HCT116 (cell line): ENCODE results near the gene MACF1. TPM values are rescaled to one million over a fixed set of nuclear protein-coding genes. Genes with fewer than 3 reads are reported as not detected.

Source experiments
- ATAC-seq: fragments of 200-7000 bp; cut with Tn5 transposase; 2 replicates; pipeline ENCODE4 v1.9.1; 2020; ENCODE audit warnings: mild to moderate bottlenecking, moderate library complexity
- BruUV-seq: library from RNA; stranded (reverse); fragments of 400-500 nt; replicated peaks from 2 replicates; lab custom pipeline; 2021; lab: Mats Ljungman, UMichigan
- CTCF ChIA-PET: fragments of 300-600 bp; sonication (Branson Sonifier 250); formaldehyde crosslinking; loops from one replicate; lab custom pipeline; 2021; ENCODE audit warnings: antibody characterized with exemption; lab: Charles Lee
- POLR2A ChIA-PET: fragments of 300-600, 350-600 bp; sonication (Branson Sonifier 250); formaldehyde crosslinking; loops from one replicate; lab custom pipeline; 2021; ENCODE audit warnings: antibody characterized with exemption; lab: Charles Lee
- RAD21 ChIA-PET, 2 experiments: fragments of 300-600 bp; sonication (Branson Sonifier 250); formaldehyde crosslinking; loops; one replicate each; lab custom pipeline; 2023; ENCODE audit warnings: low total read pairs in 2 of 2; ENCODE audit not compliant: uncharacterized antibody in 2 of 2, unreplicated experiment in 2 of 2, low non-redundant PET in 1 of 2; lab: Charles Lee
- DNase-seq: peaks from one replicate; pipeline ENCODE4 v3.0.0-alpha.2; 2010; ENCODE audit warnings: low read depth, low spot score
- H2AFZ ChIP-seq: fragments of 200-600 bp; shearing (Covaris generic), sonication (generic); 2 replicates; pipeline ENCODE4 v1.6.1; 2017; ENCODE audit warnings: low read depth, mixed run types, mixed read lengths, antibody characterized with exemption, low read length; ENCODE audit not compliant: poor library complexity, severe bottlenecking
- H3K27ac ChIP-seq: 2 replicates; pipeline ENCODE4 v1.5.1; 2012; ENCODE audit warnings: low read depth, low read length
- H3K27me3 ChIP-seq: fragments of 200-600 bp; sonication (generic); 2 replicates; pipeline ENCODE4 v1.6.1; 2016; ENCODE audit warnings: mixed run types, low read length, mixed read lengths; ENCODE audit not compliant: insufficient read depth
- H3K36me3 ChIP-seq, 2 experiments: fragments of 200-500 bp in 1 of 2; fragments of 200-600 bp in 1 of 2; sonication (Bioruptor generic) in 1 of 2; sonication (generic) in 1 of 2; 2 replicates each; pipeline versions ENCODE4 v1.5.1 to v1.6.1; 2014 to 2016; ENCODE audit warnings: low read length in 2 of 2, inconsistent platforms in 1 of 2, mixed read lengths in 1 of 2, mixed run types in 1 of 2; ENCODE audit not compliant: insufficient read depth in 2 of 2, control insufficient read depth in 1 of 2
- H3K4me1 ChIP-seq, 2 experiments: fragments of 200-600 bp in 1 of 2; sonication (generic) in 1 of 2; 2 replicates each; pipeline versions ENCODE4 v1.5.1 to v1.6.1; 2012 to 2017; ENCODE audit warnings: low read length in 2 of 2, inconsistent platforms in 1 of 2, mild to moderate bottlenecking in 1 of 2, mixed read lengths in 1 of 2, mixed run types in 1 of 2, moderate library complexity in 1 of 2; ENCODE audit not compliant: insufficient read depth in 2 of 2, control insufficient read depth in 1 of 2
- H3K4me2 ChIP-seq: fragments of 200-600 bp; sonication (generic); 2 replicates; pipeline ENCODE4 v1.6.1; 2017; ENCODE audit warnings: mixed run types, low read length, mixed read lengths
- H3K4me3 ChIP-seq, 2 experiments: fragments of 200-600 bp in 1 of 2; sonication (generic) in 1 of 2; replicated peaks in 1 of 2; 2 replicates each; pipeline ENCODE4 v1.5.1; 2011 to 2016; ENCODE audit warnings: low read length in 2 of 2, control low read depth in 1 of 2, low read depth in 1 of 2, mild to moderate bottlenecking in 1 of 2, mixed read lengths in 1 of 2, mixed run types in 1 of 2
- H3K79me2 ChIP-seq: fragments of 200-600 bp; sonication (generic); 2 replicates; pipeline ENCODE4 v1.6.1; 2017; ENCODE audit warnings: mild to moderate bottlenecking, mixed run types, low read length, moderate library complexity, mixed read lengths; ENCODE audit not compliant: insufficient read depth
- H3K9ac ChIP-seq: fragments of 200-600 bp; sonication (generic); 2 replicates; pipeline ENCODE4 v1.6.1; 2016; ENCODE audit warnings: low read length, mixed read lengths
- H3K9me2 ChIP-seq: fragments of 200-600 bp; sonication (generic), shearing (Covaris generic); 2 replicates; pipeline ENCODE4 v1.6.1; 2017; ENCODE audit warnings: mixed run types, mild to moderate bottlenecking, moderate library complexity; ENCODE audit not compliant: insufficient read depth
- H3K9me3 ChIP-seq, 2 experiments: fragments of 200-500 bp in 1 of 2; fragments of 200-600 bp in 1 of 2; sonication (Bioruptor generic) in 1 of 2; sonication (generic) in 1 of 2; 2 replicates each; pipeline ENCODE4 v1.6.1; 2014 to 2017; ENCODE audit warnings: low read length in 2 of 2, mixed read lengths in 2 of 2, inconsistent platforms in 1 of 2, low read depth in 1 of 2, mild to moderate bottlenecking in 1 of 2, mixed run types in 1 of 2, moderate library complexity in 1 of 2; ENCODE audit not compliant: control insufficient read depth in 1 of 2, insufficient read depth in 1 of 2
- H4K20me1 ChIP-seq: fragments of 200-600 bp; sonication (generic), shearing (Covaris generic); 2 replicates; pipeline ENCODE4 v1.6.1; 2017; ENCODE audit warnings: mixed run types, mild to moderate bottlenecking, moderate library complexity; ENCODE audit not compliant: insufficient read depth
- CEBPB ChIP-seq: IDR thresholded peaks from 2 replicates; pipeline ENCODE4 v1.6.1; 2012; ENCODE audit warnings: low read depth
- EGR1 ChIP-seq: IDR thresholded peaks from 2 replicates; pipeline ENCODE4 v1.6.1; 2012; ENCODE audit warnings: low read depth
- EZH2 ChIP-seq: fragments of 200-600 bp; sonication (generic); IDR thresholded peaks from 2 replicates; pipeline ENCODE4 v1.6.1; 2017; ENCODE audit warnings: antibody characterized with exemption, mixed run types
- EZH2phosphoT487 ChIP-seq: fragments of 200-600 bp; IDR thresholded peaks from 2 replicates; pipeline ENCODE4 v1.6.1; 2018; ENCODE audit warnings: antibody characterized with exemption, borderline replicate concordance
- JUND ChIP-seq: IDR thresholded peaks from 2 replicates; pipeline ENCODE4 v1.6.1; 2012
- POLR2AphosphoS5 ChIP-seq: IDR thresholded peaks from 2 replicates; pipeline ENCODE4 v1.6.1; 2011; ENCODE audit warnings: mild to moderate bottlenecking, low read depth, low read length, moderate library complexity
- RAD21 ChIP-seq: IDR thresholded peaks from 2 replicates; pipeline ENCODE4 v1.6.1; 2012; ENCODE audit warnings: low read depth, mild to moderate bottlenecking
- SRF ChIP-seq: IDR thresholded peaks from 2 replicates; pipeline ENCODE4 v1.6.1; 2012; ENCODE audit warnings: low read depth
- TCF7L2 ChIP-seq: IDR thresholded peaks from 2 replicates; pipeline ENCODE4 v1.7.0; 2011; ENCODE audit warnings: borderline replicate concordance, inconsistent platforms; ENCODE audit not compliant: insufficient read depth, insufficient read length; ENCODE audit errors: extremely low read depth
- YY1 ChIP-seq: IDR thresholded peaks from 2 replicates; pipeline ENCODE4 v1.6.1; 2011; ENCODE audit warnings: low read length, low read depth, moderate library complexity, mild to moderate bottlenecking; ENCODE audit not compliant: insufficient replicate concordance; ENCODE audit errors: extremely low read depth
- ZFX ChIP-seq: fragments of 450-650 bp; IDR thresholded peaks from 2 replicates; pipeline ENCODE4 v1.6.1; 2017
- ZNF274 ChIP-seq: fragments of 200-500 bp; sonication (Bioruptor generic); IDR thresholded peaks from 2 replicates; pipeline ENCODE4 v1.6.1; 2014; ENCODE audit warnings: mild to moderate bottlenecking, low read depth, low read length, inconsistent platforms
- intact Hi-C: fragments of 100-400 bp; cut with micrococcal nuclease; formaldehyde crosslinking; loops from 2 replicates; pipeline ENCODE4 v1.10.0; 2022
- total RNA-seq: library from RNA; stranded (reverse); gene quantifications from one replicate; pipeline ENCODE4 v1.2.1, GENCODE V29; 2021; ENCODE audit not compliant: unreplicated experiment
- TF ChIP-seq, protein P1 (sequence below), 3 experiments: fragments of 200-600 bp in 1 of 3; sonication (generic) in 1 of 3; IDR thresholded peaks in 2 of 3; conservative IDR thresholded peaks in 1 of 3; 2 replicates each; pipeline ENCODE4 v1.5.1; 2012 to 2017; ENCODE audit warnings: low read depth in 2 of 3, low read length in 2 of 3, antibody characterized with exemption in 1 of 3, borderline replicate concordance in 1 of 3, control low read depth in 1 of 3, mild to moderate bottlenecking in 1 of 3, mixed read lengths in 1 of 3, mixed run types in 1 of 3, moderate library complexity in 1 of 3; ENCODE audit not compliant: insufficient read depth in 1 of 3
- TF ChIP-seq, protein P2 (sequence below): IDR thresholded peaks from 2 replicates; pipeline ENCODE4 v1.6.1; 2012; ENCODE audit warnings: low read depth

MACF1 gene
- total RNA-seq, 1 experiment from 2014 or later = 146 TPM

DNA sequence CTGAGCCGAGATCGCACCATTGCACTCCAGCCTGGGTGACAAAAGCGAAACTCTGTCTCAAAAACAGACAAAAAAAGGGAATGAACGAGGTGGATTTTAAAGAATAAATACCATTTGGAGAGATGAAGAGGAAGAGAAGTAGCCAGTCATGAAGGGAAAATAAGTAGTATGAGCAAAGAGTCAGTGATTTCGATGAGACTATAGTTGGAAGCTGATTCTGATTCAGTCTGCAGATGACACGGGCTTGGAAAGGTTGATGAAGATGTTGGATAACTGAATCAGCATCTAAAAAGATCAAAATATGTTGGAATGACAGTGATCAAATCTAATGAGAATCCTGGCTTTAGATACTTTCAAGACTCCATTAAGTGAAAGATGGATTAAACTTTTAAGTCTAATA, 23.8 kb downstream of the MACF1 start:
- DNase-seq = no peak
- ChIA-PET POLR2A (no interaction called here), CTCF (no interaction called here), RAD21 (no interaction called here)
- H3K9me2 ChIP-seq = no peaks in the 10 kb centered on the region
- BruUV-seq = no TSS peak
- no peaks in the 10 kb centered on the region for H3K27me3 ChIP-seq
- H3K4me3 ChIP-seq = no peak overlapping the region
- H3K4me1 ChIP-seq = no peaks in the 10 kb centered on the region
- no peaks in the 10 kb centered on the region for H3K9me3 ChIP-seq
- no peaks in the 10 kb centered on the region for H3K79me2 ChIP-seq
- H3K4me2 ChIP-seq = no peak overlapping the region
- intact Hi-C loops = no loop called here
- H3K36me3 ChIP-seq = no peaks in the 10 kb centered on the region
- H2AFZ ChIP-seq = no peak overlapping the region
- H3K9ac ChIP-seq = no peak overlapping the region
- H4K20me1 ChIP-seq = no peaks in the 10 kb centered on the region
- no peak for TF ChIP-seq ZFX
- no peak for TF ChIP-seq RAD21
- no peak for TF ChIP-seq EZH2phosphoT487
- no peak for TF ChIP-seq JUND
- TF ChIP-seq YY1 = no peak
- no peak for TF ChIP-seq SRF
- TF ChIP-seq EZH2 = no peak
- no peak for TF ChIP-seq TCF7L2
- TF ChIP-seq POLR2AphosphoS5 = no peak
- TF ChIP-seq, protein P1, sequence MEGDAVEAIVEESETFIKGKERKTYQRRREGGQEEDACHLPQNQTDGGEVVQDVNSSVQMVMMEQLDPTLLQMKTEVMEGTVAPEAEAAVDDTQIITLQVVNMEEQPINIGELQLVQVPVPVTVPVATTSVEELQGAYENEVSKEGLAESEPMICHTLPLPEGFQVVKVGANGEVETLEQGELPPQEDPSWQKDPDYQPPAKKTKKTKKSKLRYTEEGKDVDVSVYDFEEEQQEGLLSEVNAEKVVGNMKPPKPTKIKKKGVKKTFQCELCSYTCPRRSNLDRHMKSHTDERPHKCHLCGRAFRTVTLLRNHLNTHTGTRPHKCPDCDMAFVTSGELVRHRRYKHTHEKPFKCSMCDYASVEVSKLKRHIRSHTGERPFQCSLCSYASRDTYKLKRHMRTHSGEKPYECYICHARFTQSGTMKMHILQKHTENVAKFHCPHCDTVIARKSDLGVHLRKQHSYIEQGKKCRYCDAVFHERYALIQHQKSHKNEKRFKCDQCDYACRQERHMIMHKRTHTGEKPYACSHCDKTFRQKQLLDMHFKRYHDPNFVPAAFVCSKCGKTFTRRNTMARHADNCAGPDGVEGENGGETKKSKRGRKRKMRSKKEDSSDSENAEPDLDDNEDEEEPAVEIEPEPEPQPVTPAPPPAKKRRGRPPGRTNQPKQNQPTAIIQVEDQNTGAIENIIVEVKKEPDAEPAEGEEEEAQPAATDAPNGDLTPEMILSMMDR (IDR thresholded peaks at IDR 0.05 in 2 of 3, conservative IDR thresholded peaks at IDR 0.05 in 1 of 3; ENCODE audit: borderline replicate concordance in 1 of 3, insufficient read depth in 1 of 3, low read depth in 2 of 3, low read length in 2 of 3) = no peak
- TF ChIP-seq EGR1 = no peak
- TF ChIP-seq, protein P2, sequence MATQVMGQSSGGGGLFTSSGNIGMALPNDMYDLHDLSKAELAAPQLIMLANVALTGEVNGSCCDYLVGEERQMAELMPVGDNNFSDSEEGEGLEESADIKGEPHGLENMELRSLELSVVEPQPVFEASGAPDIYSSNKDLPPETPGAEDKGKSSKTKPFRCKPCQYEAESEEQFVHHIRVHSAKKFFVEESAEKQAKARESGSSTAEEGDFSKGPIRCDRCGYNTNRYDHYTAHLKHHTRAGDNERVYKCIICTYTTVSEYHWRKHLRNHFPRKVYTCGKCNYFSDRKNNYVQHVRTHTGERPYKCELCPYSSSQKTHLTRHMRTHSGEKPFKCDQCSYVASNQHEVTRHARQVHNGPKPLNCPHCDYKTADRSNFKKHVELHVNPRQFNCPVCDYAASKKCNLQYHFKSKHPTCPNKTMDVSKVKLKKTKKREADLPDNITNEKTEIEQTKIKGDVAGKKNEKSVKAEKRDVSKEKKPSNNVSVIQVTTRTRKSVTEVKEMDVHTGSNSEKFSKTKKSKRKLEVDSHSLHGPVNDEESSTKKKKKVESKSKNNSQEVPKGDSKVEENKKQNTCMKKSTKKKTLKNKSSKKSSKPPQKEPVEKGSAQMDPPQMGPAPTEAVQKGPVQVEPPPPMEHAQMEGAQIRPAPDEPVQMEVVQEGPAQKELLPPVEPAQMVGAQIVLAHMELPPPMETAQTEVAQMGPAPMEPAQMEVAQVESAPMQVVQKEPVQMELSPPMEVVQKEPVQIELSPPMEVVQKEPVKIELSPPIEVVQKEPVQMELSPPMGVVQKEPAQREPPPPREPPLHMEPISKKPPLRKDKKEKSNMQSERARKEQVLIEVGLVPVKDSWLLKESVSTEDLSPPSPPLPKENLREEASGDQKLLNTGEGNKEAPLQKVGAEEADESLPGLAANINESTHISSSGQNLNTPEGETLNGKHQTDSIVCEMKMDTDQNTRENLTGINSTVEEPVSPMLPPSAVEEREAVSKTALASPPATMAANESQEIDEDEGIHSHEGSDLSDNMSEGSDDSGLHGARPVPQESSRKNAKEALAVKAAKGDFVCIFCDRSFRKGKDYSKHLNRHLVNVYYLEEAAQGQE = no peak
- TF ChIP-seq ZNF274 = no peak
- no peak for TF ChIP-seq CEBPB
- no peak overlapping the region for H3K27ac ChIP-seq
- no peak for ATAC-seq
